HCT116 (cell line): ENCODE data around the gene MYCN. TPM values are rescaled to one million over a fixed set of nuclear protein-coding genes. Genes with fewer than 3 reads are reported as not detected.

Source experiments
- ATAC-seq: fragments of 200-7000 bp; cut with Tn5 transposase; 2 replicates; pipeline ENCODE4 v1.9.1; 2020; ENCODE audit warnings: mild to moderate bottlenecking, moderate library complexity
- BruUV-seq: library from RNA; stranded (reverse); fragments of 400-500 nt; replicated peaks from 2 replicates; lab custom pipeline; 2021; lab: Mats Ljungman, UMichigan
- CTCF ChIA-PET: fragments of 300-600 bp; sonication (Branson Sonifier 250); formaldehyde crosslinking; loops from one replicate; lab custom pipeline; 2021; ENCODE audit warnings: antibody characterized with exemption; lab: Charles Lee
- POLR2A ChIA-PET: fragments of 300-600, 350-600 bp; sonication (Branson Sonifier 250); formaldehyde crosslinking; loops from one replicate; lab custom pipeline; 2021; ENCODE audit warnings: antibody characterized with exemption; lab: Charles Lee
- RAD21 ChIA-PET, 2 experiments: fragments of 300-600 bp; sonication (Branson Sonifier 250); formaldehyde crosslinking; loops; one replicate each; lab custom pipeline; 2023; ENCODE audit warnings: low total read pairs in 2 of 2; ENCODE audit not compliant: uncharacterized antibody in 2 of 2, unreplicated experiment in 2 of 2, low non-redundant PET in 1 of 2; lab: Charles Lee
- DNase-seq: peaks from one replicate; pipeline ENCODE4 v3.0.0-alpha.2; 2010; ENCODE audit warnings: low read depth, low spot score
- H2AFZ ChIP-seq: fragments of 200-600 bp; shearing (Covaris generic), sonication (generic); 2 replicates; pipeline ENCODE4 v1.6.1; 2017; ENCODE audit warnings: low read depth, mixed run types, mixed read lengths, antibody characterized with exemption, low read length; ENCODE audit not compliant: poor library complexity, severe bottlenecking
- H3K27ac ChIP-seq: 2 replicates; pipeline ENCODE4 v1.5.1; 2012; ENCODE audit warnings: low read depth, low read length
- H3K27me3 ChIP-seq: fragments of 200-600 bp; sonication (generic); 2 replicates; pipeline ENCODE4 v1.6.1; 2016; ENCODE audit warnings: mixed run types, low read length, mixed read lengths; ENCODE audit not compliant: insufficient read depth
- H3K36me3 ChIP-seq, 2 experiments: fragments of 200-500 bp in 1 of 2; fragments of 200-600 bp in 1 of 2; sonication (Bioruptor generic) in 1 of 2; sonication (generic) in 1 of 2; 2 replicates each; pipeline versions ENCODE4 v1.5.1 to v1.6.1; 2014 to 2016; ENCODE audit warnings: low read length in 2 of 2, inconsistent platforms in 1 of 2, mixed read lengths in 1 of 2, mixed run types in 1 of 2; ENCODE audit not compliant: insufficient read depth in 2 of 2, control insufficient read depth in 1 of 2
- H3K4me1 ChIP-seq, 2 experiments: fragments of 200-600 bp in 1 of 2; sonication (generic) in 1 of 2; 2 replicates each; pipeline versions ENCODE4 v1.5.1 to v1.6.1; 2012 to 2017; ENCODE audit warnings: low read length in 2 of 2, inconsistent platforms in 1 of 2, mild to moderate bottlenecking in 1 of 2, mixed read lengths in 1 of 2, mixed run types in 1 of 2, moderate library complexity in 1 of 2; ENCODE audit not compliant: insufficient read depth in 2 of 2, control insufficient read depth in 1 of 2
- H3K4me2 ChIP-seq: fragments of 200-600 bp; sonication (generic); 2 replicates; pipeline ENCODE4 v1.6.1; 2017; ENCODE audit warnings: mixed run types, low read length, mixed read lengths
- H3K4me3 ChIP-seq, 2 experiments: fragments of 200-600 bp in 1 of 2; sonication (generic) in 1 of 2; replicated peaks in 1 of 2; 2 replicates each; pipeline ENCODE4 v1.5.1; 2011 to 2016; ENCODE audit warnings: low read length in 2 of 2, control low read depth in 1 of 2, low read depth in 1 of 2, mild to moderate bottlenecking in 1 of 2, mixed read lengths in 1 of 2, mixed run types in 1 of 2
- H3K79me2 ChIP-seq: fragments of 200-600 bp; sonication (generic); 2 replicates; pipeline ENCODE4 v1.6.1; 2017; ENCODE audit warnings: mild to moderate bottlenecking, mixed run types, low read length, moderate library complexity, mixed read lengths; ENCODE audit not compliant: insufficient read depth
- H3K9ac ChIP-seq: fragments of 200-600 bp; sonication (generic); 2 replicates; pipeline ENCODE4 v1.6.1; 2016; ENCODE audit warnings: low read length, mixed read lengths
- H3K9me2 ChIP-seq: fragments of 200-600 bp; sonication (generic), shearing (Covaris generic); 2 replicates; pipeline ENCODE4 v1.6.1; 2017; ENCODE audit warnings: mixed run types, mild to moderate bottlenecking, moderate library complexity; ENCODE audit not compliant: insufficient read depth
- H3K9me3 ChIP-seq, 2 experiments: fragments of 200-500 bp in 1 of 2; fragments of 200-600 bp in 1 of 2; sonication (Bioruptor generic) in 1 of 2; sonication (generic) in 1 of 2; 2 replicates each; pipeline ENCODE4 v1.6.1; 2014 to 2017; ENCODE audit warnings: low read length in 2 of 2, mixed read lengths in 2 of 2, inconsistent platforms in 1 of 2, low read depth in 1 of 2, mild to moderate bottlenecking in 1 of 2, mixed run types in 1 of 2, moderate library complexity in 1 of 2; ENCODE audit not compliant: control insufficient read depth in 1 of 2, insufficient read depth in 1 of 2
- H4K20me1 ChIP-seq: fragments of 200-600 bp; sonication (generic), shearing (Covaris generic); 2 replicates; pipeline ENCODE4 v1.6.1; 2017; ENCODE audit warnings: mixed run types, mild to moderate bottlenecking, moderate library complexity; ENCODE audit not compliant: insufficient read depth
- CBX3 ChIP-seq: IDR thresholded peaks from 2 replicates; pipeline ENCODE4 v1.6.1; 2012; ENCODE audit warnings: low read depth
- CEBPB ChIP-seq: IDR thresholded peaks from 2 replicates; pipeline ENCODE4 v1.6.1; 2012; ENCODE audit warnings: low read depth
- EGR1 ChIP-seq: IDR thresholded peaks from 2 replicates; pipeline ENCODE4 v1.6.1; 2012; ENCODE audit warnings: low read depth
- POLR2A ChIP-seq: IDR thresholded peaks from 2 replicates; pipeline ENCODE4 v1.7.0; 2011; ENCODE audit warnings: borderline replicate concordance; ENCODE audit not compliant: insufficient read depth, insufficient read length; ENCODE audit errors: extremely low read depth
- POLR2AphosphoS5 ChIP-seq: IDR thresholded peaks from 2 replicates; pipeline ENCODE4 v1.6.1; 2011; ENCODE audit warnings: mild to moderate bottlenecking, low read depth, low read length, moderate library complexity
- SRF ChIP-seq: IDR thresholded peaks from 2 replicates; pipeline ENCODE4 v1.6.1; 2012; ENCODE audit warnings: low read depth
- TCF7L2 ChIP-seq: IDR thresholded peaks from 2 replicates; pipeline ENCODE4 v1.7.0; 2011; ENCODE audit warnings: borderline replicate concordance, inconsistent platforms; ENCODE audit not compliant: insufficient read depth, insufficient read length; ENCODE audit errors: extremely low read depth
- ZNF274 ChIP-seq: fragments of 200-500 bp; sonication (Bioruptor generic); IDR thresholded peaks from 2 replicates; pipeline ENCODE4 v1.6.1; 2014; ENCODE audit warnings: mild to moderate bottlenecking, low read depth, low read length, inconsistent platforms
- intact Hi-C: fragments of 100-400 bp; cut with micrococcal nuclease; formaldehyde crosslinking; loops from 2 replicates; pipeline ENCODE4 v1.10.0; 2022
- total RNA-seq: library from RNA; stranded (reverse); gene quantifications from one replicate; pipeline ENCODE4 v1.2.1, GENCODE V29; 2021; ENCODE audit not compliant: unreplicated experiment
- TF ChIP-seq, protein P1 (sequence below): IDR thresholded peaks from 2 replicates; pipeline ENCODE4 v1.6.1; 2011; ENCODE audit warnings: mild to moderate bottlenecking, low read length, moderate library complexity; ENCODE audit not compliant: insufficient replicate concordance; ENCODE audit errors: extremely low read depth
- TF ChIP-seq, protein P2 (sequence below), 3 experiments: fragments of 200-600 bp in 1 of 3; sonication (generic) in 1 of 3; IDR thresholded peaks in 2 of 3; conservative IDR thresholded peaks in 1 of 3; 2 replicates each; pipeline ENCODE4 v1.5.1; 2012 to 2017; ENCODE audit warnings: low read depth in 2 of 3, low read length in 2 of 3, antibody characterized with exemption in 1 of 3, borderline replicate concordance in 1 of 3, control low read depth in 1 of 3, mild to moderate bottlenecking in 1 of 3, mixed read lengths in 1 of 3, mixed run types in 1 of 3, moderate library complexity in 1 of 3; ENCODE audit not compliant: insufficient read depth in 1 of 3

The MYCN gene
- total RNA-seq, 1 experiment from 2014 or later = not detected

DNA sequence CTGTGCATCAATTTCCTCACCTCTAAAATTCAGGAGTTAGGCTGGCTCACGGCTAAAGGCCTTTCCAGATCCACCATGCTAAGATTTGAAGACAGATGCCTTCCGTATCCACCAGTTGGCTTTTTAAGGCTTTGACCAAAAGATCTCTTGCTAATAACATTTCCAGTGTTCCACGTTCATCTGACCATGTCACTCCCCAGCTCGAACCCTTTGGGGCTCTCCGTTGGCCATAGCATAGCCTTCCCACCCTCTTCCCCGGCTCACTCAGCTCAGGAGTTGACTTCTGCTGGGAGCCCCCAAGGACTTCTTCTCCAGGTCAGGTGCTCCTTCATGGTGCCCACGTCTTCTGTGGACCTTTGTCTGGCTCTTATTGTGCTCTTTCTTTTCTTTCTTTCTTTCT is 53.3 kb downstream of the MYCN start:
- H3K9me2 ChIP-seq = no peaks in the 10 kb centered on the region
- no peaks in the 10 kb centered on the region for H4K20me1 ChIP-seq
- no peak overlapping the region for H2AFZ ChIP-seq
- H3K27ac ChIP-seq = no peak overlapping the region
- H3K27me3 ChIP-seq = peaks cover 9% of the 10 kb centered on the region
- no peak overlapping the region for H3K9ac ChIP-seq
- no peak for ATAC-seq
- no TSS peak for BruUV-seq
- H3K4me3 ChIP-seq = no peak overlapping the region
- POLR2A ChIA-PET = no interaction called here
- no peaks in the 10 kb centered on the region for H3K79me2 ChIP-seq
- TF ChIP-seq POLR2AphosphoS5 = no peak
- no peak for TF ChIP-seq POLR2A
- no peak for TF ChIP-seq SRF
- H3K9me3 ChIP-seq = no peaks in the 10 kb centered on the region
- no peak overlapping the region for H3K4me2 ChIP-seq
- RAD21 ChIA-PET = no interaction called here
- DNase-seq = no peak
- CTCF ChIA-PET = no interaction called here
- H3K36me3 ChIP-seq = no peaks in the 10 kb centered on the region
- no peaks in the 10 kb centered on the region for H3K4me1 ChIP-seq
- intact Hi-C loops = no loop called here

DNA sequence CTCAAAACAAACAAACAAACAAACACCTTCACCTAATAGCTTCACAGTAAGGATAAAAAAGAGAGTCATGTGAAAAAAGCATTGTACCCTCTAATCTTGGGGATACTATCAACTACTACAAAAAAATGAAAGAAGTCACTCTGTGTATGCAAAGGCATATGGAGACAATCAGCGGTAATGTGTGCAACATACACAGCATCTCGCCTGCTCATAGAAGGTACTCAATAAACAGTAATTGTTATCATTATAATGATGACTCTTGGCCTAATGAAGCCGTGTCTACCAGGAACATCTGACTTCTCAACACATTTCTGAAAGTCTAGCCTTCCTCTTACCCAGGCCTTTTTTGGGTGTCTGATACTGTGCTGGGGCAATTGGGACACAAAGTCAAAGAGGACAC is 55.3 kb downstream of the MYCN start:
- ChIA-PET RAD21 (no interaction called here), POLR2A (no interaction called here), CTCF (no interaction called here)
- no peak overlapping the region for H3K27ac ChIP-seq
- H3K36me3 ChIP-seq = no peaks in the 10 kb centered on the region
- H2AFZ ChIP-seq = no peak overlapping the region
- ATAC-seq (no peak), DNase-seq (no peak)
- no peak overlapping the region for H3K9ac ChIP-seq
- no peak overlapping the region for H3K4me2 ChIP-seq
- intact Hi-C loops = no loop called here
- no TSS peak for BruUV-seq
- no peak overlapping the region for H3K4me3 ChIP-seq
- H4K20me1 ChIP-seq = no peaks in the 10 kb centered on the region
- no peaks in the 10 kb centered on the region for H3K9me3 ChIP-seq
- no peaks in the 10 kb centered on the region for H3K79me2 ChIP-seq
- no peaks in the 10 kb centered on the region for H3K9me2 ChIP-seq
- peaks cover 27% of the 10 kb centered on the region for H3K27me3 ChIP-seq
- H3K4me1 ChIP-seq = no peaks in the 10 kb centered on the region
- no peak for TF ChIP-seq SRF
- TF ChIP-seq CBX3 = no peak
- no peak for TF ChIP-seq POLR2AphosphoS5
- TF ChIP-seq ZNF274 = no peak
- TF ChIP-seq CEBPB = no peak
- TF ChIP-seq TCF7L2 = no peak
- TF ChIP-seq, protein P1, sequence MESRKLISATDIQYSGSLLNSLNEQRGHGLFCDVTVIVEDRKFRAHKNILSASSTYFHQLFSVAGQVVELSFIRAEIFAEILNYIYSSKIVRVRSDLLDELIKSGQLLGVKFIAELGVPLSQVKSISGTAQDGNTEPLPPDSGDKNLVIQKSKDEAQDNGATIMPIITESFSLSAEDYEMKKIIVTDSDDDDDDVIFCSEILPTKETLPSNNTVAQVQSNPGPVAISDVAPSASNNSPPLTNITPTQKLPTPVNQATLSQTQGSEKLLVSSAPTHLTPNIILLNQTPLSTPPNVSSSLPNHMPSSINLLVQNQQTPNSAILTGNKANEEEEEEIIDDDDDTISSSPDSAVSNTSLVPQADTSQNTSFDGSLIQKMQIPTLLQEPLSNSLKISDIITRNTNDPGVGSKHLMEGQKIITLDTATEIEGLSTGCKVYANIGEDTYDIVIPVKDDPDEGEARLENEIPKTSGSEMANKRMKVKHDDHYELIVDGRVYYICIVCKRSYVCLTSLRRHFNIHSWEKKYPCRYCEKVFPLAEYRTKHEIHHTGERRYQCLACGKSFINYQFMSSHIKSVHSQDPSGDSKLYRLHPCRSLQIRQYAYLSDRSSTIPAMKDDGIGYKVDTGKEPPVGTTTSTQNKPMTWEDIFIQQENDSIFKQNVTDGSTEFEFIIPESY = no peak
- no peak for TF ChIP-seq EGR1
- TF ChIP-seq, protein P2, sequence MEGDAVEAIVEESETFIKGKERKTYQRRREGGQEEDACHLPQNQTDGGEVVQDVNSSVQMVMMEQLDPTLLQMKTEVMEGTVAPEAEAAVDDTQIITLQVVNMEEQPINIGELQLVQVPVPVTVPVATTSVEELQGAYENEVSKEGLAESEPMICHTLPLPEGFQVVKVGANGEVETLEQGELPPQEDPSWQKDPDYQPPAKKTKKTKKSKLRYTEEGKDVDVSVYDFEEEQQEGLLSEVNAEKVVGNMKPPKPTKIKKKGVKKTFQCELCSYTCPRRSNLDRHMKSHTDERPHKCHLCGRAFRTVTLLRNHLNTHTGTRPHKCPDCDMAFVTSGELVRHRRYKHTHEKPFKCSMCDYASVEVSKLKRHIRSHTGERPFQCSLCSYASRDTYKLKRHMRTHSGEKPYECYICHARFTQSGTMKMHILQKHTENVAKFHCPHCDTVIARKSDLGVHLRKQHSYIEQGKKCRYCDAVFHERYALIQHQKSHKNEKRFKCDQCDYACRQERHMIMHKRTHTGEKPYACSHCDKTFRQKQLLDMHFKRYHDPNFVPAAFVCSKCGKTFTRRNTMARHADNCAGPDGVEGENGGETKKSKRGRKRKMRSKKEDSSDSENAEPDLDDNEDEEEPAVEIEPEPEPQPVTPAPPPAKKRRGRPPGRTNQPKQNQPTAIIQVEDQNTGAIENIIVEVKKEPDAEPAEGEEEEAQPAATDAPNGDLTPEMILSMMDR (IDR thresholded peaks at IDR 0.05 in 2 of 3, conservative IDR thresholded peaks at IDR 0.05 in 1 of 3; ENCODE audit: borderline replicate concordance in 1 of 3, insufficient read depth in 1 of 3, low read depth in 2 of 3, low read length in 2 of 3) = no peak
